Aorta (tissue), 5 donors: ENCODE data around the gene WIPF3. TPM values are rescaled to one million over a fixed set of nuclear protein-coding genes. Genes with fewer than 3 reads are reported as not detected.
"Not testable (repeated sequence)": the region's sequence is repeated elsewhere in the genome, so short reads cannot be mapped to it uniquely, and the experiment has no call there.

Experiments
- ATAC-seq: fragments of 200-7000 bp; cut with Tn5 transposase; one replicate; pipeline ENCODE4 v1.9.1; 2022; ENCODE audit warnings: moderate library complexity; ENCODE audit not compliant: low FRiP score
- DNase-seq, 2 donors: peaks; one replicate each; pipeline ENCODE4 v3.0.0-alpha.2; 2020
- H3K27ac ChIP-seq, 2 donors: one replicate each; pipeline ENCODE4 v1.5.1; 2013; ENCODE audit warnings: low read length in 2 of 2, mild to moderate bottlenecking in 2 of 2, moderate library complexity in 2 of 2, control low read depth in 1 of 2, inconsistent platforms in 1 of 2, low read depth in 1 of 2
- H3K27me3 ChIP-seq, 2 donors: one replicate each; pipeline ENCODE4 v1.6.1; 2013; ENCODE audit warnings: control low read depth in 1 of 2, low read length in 1 of 2, mild to moderate bottlenecking in 1 of 2, moderate library complexity in 1 of 2; ENCODE audit not compliant: insufficient read depth in 2 of 2, control insufficient read depth in 1 of 2
- H3K36me3 ChIP-seq, 2 donors: one replicate each; pipeline ENCODE4 v1.6.1; 2013; ENCODE audit warnings: control low read depth in 1 of 2, low read length in 1 of 2, mild to moderate bottlenecking in 1 of 2; ENCODE audit not compliant: insufficient read depth in 2 of 2, control insufficient read depth in 1 of 2
- H3K4me1 ChIP-seq, 2 donors: one replicate each; pipeline ENCODE4 v1.6.1; 2013; ENCODE audit warnings: low read length in 2 of 2, control low read depth in 1 of 2, mild to moderate bottlenecking in 1 of 2, moderate library complexity in 1 of 2; ENCODE audit not compliant: insufficient read depth in 2 of 2, control insufficient read depth in 1 of 2
- H3K4me3 ChIP-seq, 2 donors: one replicate each; pipeline ENCODE4 v1.5.1; 2013; ENCODE audit warnings: low read length in 2 of 2, control low read depth in 1 of 2, mild to moderate bottlenecking in 1 of 2
- H3K9me3 ChIP-seq: one replicate; pipeline ENCODE4 v1.6.1; 2013; ENCODE audit warnings: mild to moderate bottlenecking, low read length; ENCODE audit not compliant: control insufficient read depth
- WGBS, 2 donors: extraction: QIAGEN DNeasy Blood & Tissue Kit; methylation state at CpG; one replicate each; pipeline ENCODE4 v1.1.7; 2013; 5-methylcytosine and 5-hydroxymethylcytosine counted together
- intact Hi-C, 2 donors: fragments of 100-400 bp; cut with DNase I; formaldehyde crosslinking; loops; one replicate each; pipeline versions ENCODE4 v1.14.2 to v1.15.0; 2022
- polyA plus RNA-seq, 2 donors: library from polyadenylated mRNA; stranded (reverse); fragments of 200-250 nt; gene quantifications; one replicate each; pipeline ENCODE4 v1.2.3, GENCODE V29; 2013
- total RNA-seq, 2 donors: library from RNA; stranded (reverse); fragmentation: NEBNext Ultra II Directional; extraction: Animal tissue kit (Norgen Biotek cat#: 25700); gene quantifications; one replicate each; pipeline ENCODE4 v1.2.1, GENCODE V29; 2021
- donor health status: healthy with polysubstance abuse.
- donor health status: Bipolar disorder and iron deficiency.
- donor health status: DM: no; HTN: no; CAD: no.
- donor health status: DM: no; HTN: no; CAD: no.
- donor health status: DM: yes; HTN: yes; CAD: no.

The WIPF3 gene
- total and polyA plus RNA-seq, 4 donors = 2.1 to 4.3 (median 2.9) TPM

DNA sequence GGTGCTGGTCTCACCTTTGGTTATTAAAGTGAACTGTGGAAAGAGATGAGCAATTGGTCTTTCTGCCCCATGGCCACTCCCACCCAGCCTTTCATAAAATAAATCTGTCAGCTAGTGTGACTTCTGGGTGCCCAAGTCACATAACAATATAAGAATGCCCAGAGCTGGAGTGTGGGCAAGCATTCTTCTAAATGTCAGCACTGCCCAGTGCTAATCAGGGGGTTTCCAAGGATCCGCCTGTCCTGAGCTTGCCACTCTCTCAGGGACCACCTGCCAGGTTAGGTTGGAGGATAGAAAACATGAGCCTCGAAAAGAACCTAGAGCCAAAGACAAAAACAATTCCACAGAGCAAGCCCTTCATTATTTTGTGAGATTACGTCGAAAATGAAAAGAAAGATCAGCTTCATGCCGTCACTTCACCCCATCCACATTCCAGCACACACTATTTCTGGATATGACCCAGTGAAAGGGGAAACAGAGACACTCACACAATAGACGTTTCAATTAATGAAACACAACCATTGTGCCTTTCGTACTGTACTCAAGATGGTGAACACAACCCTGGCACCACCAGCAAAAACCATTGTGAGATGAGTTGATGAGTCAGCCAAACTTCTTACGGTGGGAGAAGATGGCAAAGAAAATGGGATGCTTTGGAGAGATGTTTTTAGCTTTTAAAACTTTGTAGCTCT, 152.5 kb downstream of the WIPF3 start:
- Histone ChIP-seq H3K4me3 (no peak overlapping the region), H3K4me1 (peaks cover 0 to 2% of the 10 kb centered on the region in 2 donors), H3K27ac (no peak overlapping the region), H3K27me3 (no peaks in the 10 kb centered on the region), H3K9me3 (no peaks in the 10 kb centered on the region), H3K36me3 (peaks cover 0 to 4% of the 10 kb centered on the region in 2 donors)
- 89 to 92% methylated on average over 8 of the region's 8 CpGs for WGBS, 2 donors
- intact Hi-C loops = loop anchor here (10.0 kb wide), 2 partner anchors 66 to 106 kb away; partner anchors contain the start of genes FKBP14 (in 1 of the 2) and PLEKHA8 (in 1 of the 2)
- ATAC-seq (no peak), DNase-seq (no peak)

- H3K27me3 ChIP-seq, intact Hi-C loops, H3K36me3 ChIP-seq, H3K9me3 ChIP-seq, H3K4me3 ChIP-seq, H3K4me1 ChIP-seq, ATAC-seq, H3K27ac ChIP-seq, DNase-seq: not testable (repeated sequence)
- WGBS, 2 donors = 90 to 97% methylated on average over 6 to 19 of the region's 19 CpGs
These were observed 155.3 kb downstream of the WIPF3 start for GRCh38 chr7:29961611-29962010.

GRCh38 chr7:29962035-29962434, 155.7 kb downstream of the WIPF3 start:
- intact Hi-C loops = no loop called here
- no peaks in the 10 kb centered on the region for H3K27me3 ChIP-seq
- H3K4me3 ChIP-seq = no peak overlapping the region
- ATAC-seq (no peak), DNase-seq (no peak)
- no peak overlapping the region for H3K27ac ChIP-seq
- H3K4me1 ChIP-seq = no peaks in the 10 kb centered on the region
- no peaks in the 10 kb centered on the region for H3K9me3 ChIP-seq
- H3K36me3 ChIP-seq = peaks cover 0 to 4% of the 10 kb centered on the region in 2 donors
- WGBS, 2 donors = 97 to 100% methylated on average over 1 of the region's 1 CpG

GRCh38 chr7:29965030-29965429, 158.7 kb downstream of the WIPF3 start:
- H3K27me3 ChIP-seq = no peaks in the 10 kb centered on the region
- no peaks in the 10 kb centered on the region for H3K9me3 ChIP-seq
- H3K27ac ChIP-seq = no peak overlapping the region
- intact Hi-C loops = no loop called here
- WGBS, 2 donors = 58 to 67% methylated on average over 3 of the region's 3 CpGs
- no peak for ATAC-seq
- H3K4me3 ChIP-seq = no peak overlapping the region
- no peak for DNase-seq
- H3K36me3 ChIP-seq = peaks cover 4 to 5% of the 10 kb centered on the region in 2 donors
- H3K4me1 ChIP-seq = peaks cover 0 to 4% of the 10 kb centered on the region in 2 donors

Other genes with a start within 250 kb of the WIPF3 start
- 1 to 10 TPM; 1.1 to 1.6 TPM for gene PRR15, start 242.7 kb upstream of the WIPF3 start, total RNA-seq
- gene PRR15, start 242.7 kb upstream of the WIPF3 start, polyA plus RNA-seq = 10 to 100 TPM in 1 of 2 donors, under 1 TPM in 1; 0.69 to 18.4 TPM
- gene SCRN1, start 183.3 kb downstream of the WIPF3 start, total RNA-seq = 10 to 100 TPM; 48.1 to 71.9 TPM
- 10 to 100 TPM; 30.8 to 40.7 TPM for gene SCRN1, start 183.3 kb downstream of the WIPF3 start, polyA plus RNA-seq
- 10 to 100 TPM; 23.8 to 25.9 TPM for gene FKBP14, start 220.2 kb downstream of the WIPF3 start, total RNA-seq
- 1 to 10 TPM; 4.9 to 7.1 TPM for gene FKBP14, start 220.2 kb downstream of the WIPF3 start, polyA plus RNA-seq
- gene PLEKHA8, start 221.9 kb downstream of the WIPF3 start, total RNA-seq = 10 to 100 TPM; 13.5 to 17.1 TPM
- gene PLEKHA8, start 221.9 kb downstream of the WIPF3 start, polyA plus RNA-seq = 1 to 10 TPM; 3.1 to 5.5 TPM